Parathyroid adenoma (tissue), 2 donors: Measurements from ENCODE around the gene CD8B2.

Experiments
- H2AFZ ChIP-seq: fragments of 300-600 bp; sonication (generic); one replicate; pipeline ENCODE4 v1.7.0; 2017; ENCODE audit warnings: antibody characterized with exemption, mild to moderate bottlenecking
- H3K27ac ChIP-seq: fragments of 300-600 bp; sonication (generic); one replicate; pipeline ENCODE4 v1.7.0; 2017
- H3K27me3 ChIP-seq: fragments of 300-600 bp; sonication (generic); one replicate; pipeline ENCODE4 v1.7.0; 2017; ENCODE audit warnings: low read length; ENCODE audit not compliant: control insufficient read depth, insufficient read depth
- H3K36me3 ChIP-seq: fragments of 300-600 bp; sonication (generic); one replicate; pipeline ENCODE4 v1.7.0; 2017; ENCODE audit warnings: low read length; ENCODE audit not compliant: control insufficient read depth, insufficient read depth
- H3K4me1 ChIP-seq: fragments of 300-600 bp; sonication (generic); one replicate; pipeline ENCODE4 v1.7.0; 2017; ENCODE audit warnings: control low read depth
- H3K4me2 ChIP-seq: fragments of 300-600 bp; sonication (generic); one replicate; pipeline ENCODE4 v1.7.0; 2017; ENCODE audit warnings: low read length
- H3K4me3 ChIP-seq: fragments of 300-600 bp; sonication (generic); one replicate; pipeline ENCODE4 v1.7.0; 2017; ENCODE audit warnings: low read depth, low read length
- H3K79me2 ChIP-seq: fragments of 300-600 bp; sonication (generic); one replicate; pipeline ENCODE4 v1.7.0; 2017; ENCODE audit warnings: control low read depth
- H3K9ac ChIP-seq: fragments of 300-600 bp; sonication (generic); one replicate; pipeline ENCODE4 v1.7.0; 2017; ENCODE audit warnings: mild to moderate bottlenecking
- H3K9me3 ChIP-seq: fragments of 300-600 bp; sonication (generic); one replicate; pipeline ENCODE4 v1.7.0; 2017; ENCODE audit warnings: low read length; ENCODE audit not compliant: control insufficient read depth
- CTCF ChIP-seq: fragments of 300-600 bp; sonication (generic); IDR thresholded peaks from one replicate; pipeline ENCODE4 v1.7.0; 2017; ENCODE audit warnings: antibody characterized with exemption, mild to moderate bottlenecking
- donor health status: primary hyperparathyroidism.

CD8B2 gene

GRCh38 chr2:106547164-106547903 is 60.2 kb downstream of the CD8B2 start:
- no peak overlapping the region for H3K4me2 ChIP-seq
- no peak overlapping the region for H2AFZ ChIP-seq
- H3K79me2 ChIP-seq: no peaks in the 10 kb centered on the region
- H3K9ac ChIP-seq: no peak overlapping the region
- H3K27ac ChIP-seq: no peak overlapping the region
- no peak overlapping the region for H3K4me3 ChIP-seq
- H3K36me3 ChIP-seq: no peaks in the 10 kb centered on the region
- no peaks in the 10 kb centered on the region for H3K27me3 ChIP-seq
- no peaks in the 10 kb centered on the region for H3K9me3 ChIP-seq
- no peak for TF ChIP-seq CTCF
- H3K4me1 ChIP-seq: no peaks in the 10 kb centered on the region

- Histone ChIP-seq H3K4me2 (no peak overlapping the region), H2AFZ (no peak overlapping the region), H3K79me2 (no peaks in the 10 kb centered on the region), H3K27me3 (no peaks in the 10 kb centered on the region), H3K4me3 (no peak overlapping the region), H3K27ac (no peak overlapping the region), H3K36me3 (no peaks in the 10 kb centered on the region), H3K9me3 (no peaks in the 10 kb centered on the region), H3K4me1 (no peaks in the 10 kb centered on the region), H3K9ac (no peak overlapping the region)
- no peak for TF ChIP-seq CTCF
These were observed 64.4 kb downstream of the CD8B2 start for GRCh38 chr2:106551417-106552130.

GRCh38 chr2:106552921-106553320 is 65.8 kb downstream of the CD8B2 start:
- no peaks in the 10 kb centered on the region for H3K27me3 ChIP-seq
- H3K4me3 ChIP-seq: no peak overlapping the region
- TF ChIP-seq CTCF: no peak
- no peaks in the 10 kb centered on the region for H3K36me3 ChIP-seq
- H3K27ac ChIP-seq: no peak overlapping the region
- no peaks in the 10 kb centered on the region for H3K9me3 ChIP-seq
- no peak overlapping the region for H3K4me2 ChIP-seq
- H2AFZ ChIP-seq: no peak overlapping the region
- no peaks in the 10 kb centered on the region for H3K79me2 ChIP-seq
- H3K9ac ChIP-seq: no peak overlapping the region
- H3K4me1 ChIP-seq: no peaks in the 10 kb centered on the region

- Histone ChIP-seq H3K9ac (no peak overlapping the region), H2AFZ (no peak overlapping the region), H3K79me2 (no peaks in the 10 kb centered on the region), H3K4me1 (no peaks in the 10 kb centered on the region), H3K9me3 (no peaks in the 10 kb centered on the region), H3K27ac (no peak overlapping the region), H3K4me2 (no peak overlapping the region), H3K4me3 (no peak overlapping the region), H3K36me3 (no peaks in the 10 kb centered on the region), H3K27me3 (no peaks in the 10 kb centered on the region)
- TF ChIP-seq CTCF: no peak
These were observed 66.2 kb downstream of the CD8B2 start for GRCh38 chr2:106553321-106553720.
